Colonic mucosa (tissue), 4 donors: ENCODE results near the gene PRSS36. TPM values are rescaled to one million over a fixed set of nuclear protein-coding genes. Genes with fewer than 3 reads are reported as not detected.
A peak's percentile ranks its signal among the peaks of the same experiment; 100 is the strongest.

Source experiments
- DNase-seq: peaks from one replicate; pipeline ENCODE4 v3.0.0-alpha.2; 2020
- H3K27ac ChIP-seq: fragments of 200-600 bp; one replicate; pipeline ENCODE4 v1.8.0; 2021
- H3K27me3 ChIP-seq: fragments of 200-600 bp; one replicate; pipeline ENCODE4 v1.8.0; 2021
- H3K36me3 ChIP-seq: fragments of 200-600 bp; one replicate; pipeline ENCODE4 v1.8.0; 2021
- H3K4me1 ChIP-seq: fragments of 200-600 bp; one replicate; pipeline ENCODE4 v1.8.0; 2021; ENCODE audit warnings: mild to moderate bottlenecking
- H3K4me3 ChIP-seq: fragments of 200-600 bp; one replicate; pipeline ENCODE4 v1.8.0; 2021
- H3K9ac ChIP-seq, 2 donors: one replicate each; pipeline ENCODE4 v1.7.0; 2013; ENCODE audit warnings: control low read depth in 2 of 2, low read depth in 2 of 2, low read length in 2 of 2
- H3K9me3 ChIP-seq: fragments of 200-600 bp; one replicate; pipeline ENCODE4 v1.8.0; 2021
- CTCF ChIP-seq: fragments of 200-600 bp; IDR thresholded peaks from one replicate; pipeline ENCODE4 v1.8.0; 2022; ENCODE audit warnings: antibody characterized with exemption, mild to moderate bottlenecking
- intact Hi-C: fragments of 100-400 bp; cut with DNase I; formaldehyde crosslinking; loops from one replicate; pipeline ENCODE4 v1.14.1; 2022
- total RNA-seq, 2 donors: library from RNA; stranded (reverse); fragmentation: NEBNext Ultra II Directional in 1 of 2; extraction: Animal tissue kit (Norgen Biotek cat#: 25700) in 1 of 2; gene quantifications; one replicate each; pipeline ENCODE4 v1.2.1, GENCODE V29; 2021
- donor health status: healthy.
- donor health status: DM: no; HTN: no; CAD: no.
- donor health status: DM: no; HTN: no; CAD: no.

Gene PRSS36
- total RNA-seq, 2 donors from 2014 or later = 3.6 to 6.4 TPM

- Histone ChIP-seq H3K36me3 (no peaks in the 10 kb centered on the region), H3K4me3 (no peak overlapping the region), H3K9ac (no peak overlapping the region), H3K27ac (no peak overlapping the region), H3K27me3 (no peaks in the 10 kb centered on the region), H3K4me1 (peaks cover 5% of the 10 kb centered on the region), H3K9me3 (no peaks in the 10 kb centered on the region)
- no peak for TF ChIP-seq CTCF
- intact Hi-C loops = no loop called here
- DNase-seq = no peak
Observed at GRCh38 chr16:31112711-31113110, 37.2 kb downstream of the PRSS36 start.

DNA sequence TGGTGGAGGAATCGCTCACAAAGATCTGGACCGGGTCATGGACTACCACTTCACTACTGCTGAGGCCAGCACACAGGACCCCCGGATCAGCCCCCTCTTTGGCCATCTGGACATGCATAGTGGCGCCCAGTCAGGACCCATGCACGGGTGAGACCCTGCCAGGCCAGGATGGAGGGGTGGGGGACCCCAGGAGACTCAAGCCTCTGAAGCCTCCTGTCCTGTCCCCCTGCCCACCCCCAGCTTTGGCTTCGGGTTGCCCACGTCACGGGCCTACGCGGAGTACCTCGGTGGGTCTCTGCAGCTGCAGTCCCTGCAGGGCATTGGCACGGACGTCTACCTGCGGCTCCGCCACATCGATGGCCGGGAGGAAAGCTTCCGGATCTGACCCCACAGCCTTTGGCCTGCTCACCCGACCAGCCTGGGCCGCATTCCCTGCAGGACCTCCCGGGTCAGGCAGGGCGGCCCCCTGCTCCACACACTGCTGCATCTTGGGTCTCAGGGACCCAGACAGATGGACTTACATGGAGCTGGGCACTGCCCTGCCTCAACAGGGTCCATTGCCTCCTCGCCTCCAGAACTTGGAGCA, 37.9 kb downstream of the PRSS36 start:
- Histone ChIP-seq H3K27ac (no peak overlapping the region), H3K9ac (no peak overlapping the region), H3K4me1 (peaks cover 5% of the 10 kb centered on the region), H3K27me3 (no peaks in the 10 kb centered on the region), H3K4me3 (no peak overlapping the region), H3K9me3 (no peaks in the 10 kb centered on the region), H3K36me3 (no peaks in the 10 kb centered on the region)
- DNase-seq = no peak
- intact Hi-C loops = no loop called here
- TF ChIP-seq CTCF = no peak

DNA sequence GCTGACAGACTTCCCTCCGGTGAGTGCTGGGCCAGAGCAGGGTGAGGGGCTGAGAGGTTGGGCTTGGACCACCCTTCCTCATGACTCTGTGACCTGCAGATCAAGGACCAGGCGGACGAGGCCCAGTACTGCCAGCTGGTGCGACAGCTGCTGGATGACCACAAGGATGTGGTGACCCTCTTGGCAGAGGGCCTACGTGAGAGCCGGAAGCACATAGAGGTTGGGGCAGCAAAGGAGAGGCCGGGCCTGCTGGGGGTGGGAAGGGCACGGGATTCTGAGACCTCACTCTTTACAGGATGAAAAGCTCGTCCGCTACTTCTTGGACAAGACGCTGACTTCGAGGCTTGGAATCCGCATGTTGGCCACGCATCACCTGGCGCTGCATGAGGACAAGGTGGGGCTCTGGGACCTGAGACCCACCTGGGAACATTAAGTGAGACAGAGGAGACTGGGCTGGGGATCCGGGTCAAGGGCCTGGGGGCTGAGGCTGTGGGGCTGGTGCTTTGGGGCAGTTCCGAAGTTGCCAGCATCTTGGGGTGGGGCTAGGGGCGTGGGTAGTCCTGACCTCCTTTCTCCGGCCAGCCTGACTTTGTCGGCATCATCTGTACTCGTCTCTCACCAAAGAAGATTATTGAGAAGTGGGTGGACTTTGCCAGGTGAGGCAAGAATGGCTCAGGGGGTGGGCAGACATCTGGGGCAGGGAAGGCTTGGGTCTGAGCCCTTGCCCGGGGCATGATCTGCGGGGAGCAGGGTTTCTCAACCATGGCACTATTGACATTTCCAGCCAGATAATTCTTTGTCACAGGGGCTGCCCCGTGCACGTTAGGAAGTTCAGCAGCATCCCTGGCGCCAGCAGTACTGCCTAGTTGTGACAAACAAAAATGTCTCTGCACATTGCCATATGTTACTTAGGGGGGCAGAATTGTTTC, 39.5 kb downstream of the PRSS36 start:
- H3K9ac ChIP-seq = no peak overlapping the region
- DNase-seq = no peak
- no peak overlapping the region for H3K4me3 ChIP-seq
- H3K4me1 ChIP-seq = peaks cover 9% of the 10 kb centered on the region
- no peak for TF ChIP-seq CTCF
- intact Hi-C loops = no loop called here
- H3K27me3 ChIP-seq = no peaks in the 10 kb centered on the region
- no peaks in the 10 kb centered on the region for H3K36me3 ChIP-seq
- no peaks in the 10 kb centered on the region for H3K9me3 ChIP-seq
- H3K27ac ChIP-seq = no peak overlapping the region

DNA sequence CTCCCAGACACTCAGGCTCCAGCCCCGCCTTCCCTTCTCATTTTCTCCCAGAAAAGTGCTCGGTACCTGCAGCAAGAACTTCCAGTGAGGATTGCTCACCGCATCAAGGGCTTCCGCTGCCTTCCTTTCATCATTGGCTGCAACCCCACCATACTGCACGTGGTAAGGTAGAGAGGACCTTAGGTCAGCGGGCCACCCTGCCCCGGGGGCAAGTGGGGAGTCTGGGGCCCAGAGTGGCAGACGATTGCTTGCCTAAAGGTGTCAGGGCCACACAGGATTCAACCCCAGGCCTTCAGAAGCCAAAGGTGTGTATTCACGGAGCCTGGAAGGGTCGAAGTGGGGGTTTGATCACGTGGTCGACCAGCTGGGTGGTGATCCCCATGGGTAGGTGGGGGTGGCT, 40.2 kb downstream of the PRSS36 start:
- no peaks in the 10 kb centered on the region for H3K9me3 ChIP-seq
- no peak overlapping the region for H3K27ac ChIP-seq
- H3K4me3 ChIP-seq = no peak overlapping the region
- no peak for TF ChIP-seq CTCF
- no peaks in the 10 kb centered on the region for H3K27me3 ChIP-seq
- intact Hi-C loops = no loop called here
- H3K9ac ChIP-seq = peak overlapping the region in 1 of 2 donors; percentile 8
- H3K36me3 ChIP-seq = no peaks in the 10 kb centered on the region
- DNase-seq = no peak
- peaks cover 9% of the 10 kb centered on the region for H3K4me1 ChIP-seq

GRCh38 chr16:31108794-31109558, 40.9 kb downstream of the PRSS36 start:
- no peaks in the 10 kb centered on the region for H3K27me3 ChIP-seq
- peak overlapping the region; percentile 54 for H3K27ac ChIP-seq
- intact Hi-C loops = no loop called here

More at GRCh38 chr16:31108794-31109558, 40.9 kb downstream of the PRSS36 start:
- Histone ChIP-seq H3K36me3 (no peaks in the 10 kb centered on the region), H3K4me1 (peaks cover 9% of the 10 kb centered on the region), H3K4me3 (peak overlapping the region; percentile 83), H3K9ac (peak overlapping the region; percentile 88 to 98), H3K9me3 (no peaks in the 10 kb centered on the region)
- no peak for TF ChIP-seq CTCF
- no peak for DNase-seq
